GM21723 (cell line): ENCODE results near the gene MICU1.
"Not testable (repeated sequence)": the region's sequence is repeated elsewhere in the genome, so short reads cannot be mapped to it uniquely, and the experiment has no call there.

ENCODE experiments used
- ATAC-seq: cut with Tn5 transposase; IDR thresholded peaks from one replicate; pipeline ENCODE4 v1.9.1; 2021; ENCODE audit warnings: mild to moderate bottlenecking, moderate library complexity; ENCODE audit not compliant: unreplicated experiment

Gene MICU1

GRCh38 chr10:72625608-72626443, at the start of gene MICU1:
Gene MICU1, minus strand, starts transcription at chr10:72626079. Its CDS starts 59,286 bp downstream, at chr10:72566793.
- peak; percentile 95 for ATAC-seq

GRCh38 chr10:72674174-72674573, 48.3 kb upstream of the MICU1 start:
- ATAC-seq = not testable (repeated sequence)

- no peak for ATAC-seq
These were observed 47.4 kb upstream of the MICU1 start for GRCh38 chr10:72673280-72673679.

GRCh38 chr10:72667207-72667864, 41.5 kb upstream of the MICU1 start:
- ATAC-seq = no peak

- ATAC-seq = no peak
These were observed 40.0 kb upstream of the MICU1 start for GRCh38 chr10:72665925-72666324.

- ATAC-seq = no peak
These were observed 38.1 kb upstream of the MICU1 start for GRCh38 chr10:72663971-72664370.

GRCh38 chr10:72661431-72661830, 35.6 kb upstream of the MICU1 start:
- no peak for ATAC-seq

GRCh38 chr10:72660220-72660619, 34.3 kb upstream of the MICU1 start:
- ATAC-seq = no peak

GRCh38 chr10:72659694-72660093, 33.8 kb upstream of the MICU1 start:
- ATAC-seq = no peak

- no peak for ATAC-seq
These were observed 33.0 kb upstream of the MICU1 start for GRCh38 chr10:72658696-72659400.

GRCh38 chr10:72654720-72655119, 28.8 kb upstream of the MICU1 start:
- no peak for ATAC-seq

GRCh38 chr10:72653383-72654096, 27.7 kb upstream of the MICU1 start:
- no peak for ATAC-seq

- ATAC-seq = no peak
These were observed 23.4 kb upstream of the MICU1 start for GRCh38 chr10:72649291-72649690.

- ATAC-seq = no peak
These were observed 22.4 kb upstream of the MICU1 start for GRCh38 chr10:72648301-72648700.

GRCh38 chr10:72646971-72647370, 21.1 kb upstream of the MICU1 start:
- not testable (repeated sequence) for ATAC-seq

- ATAC-seq = no peak
These were observed 19.5 kb upstream of the MICU1 start for GRCh38 chr10:72645263-72645858.

GRCh38 chr10:72642318-72642717, 16.4 kb upstream of the MICU1 start:
- ATAC-seq = no peak

- ATAC-seq = no peak
These were observed 13.6 kb upstream of the MICU1 start for GRCh38 chr10:72639441-72639873.

GRCh38 chr10:72638586-72639440, 12.9 kb upstream of the MICU1 start:
- ATAC-seq = no peak
